Transverse colon (tissue), 4 donors: Measurements from ENCODE around the gene FOXR1. TPM values are rescaled to one million over a fixed set of nuclear protein-coding genes. Genes with fewer than 3 reads are reported as not detected.

Experiments used
- DNase-seq: peaks from one replicate; pipeline ENCODE4 v3.0.0-alpha.2; 2019
- H3K27ac ChIP-seq, 4 donors: fragments of 200-600 bp; sonication (generic); 2 replicates each; pipeline ENCODE4 v1.5.1; 2016 to 2018; ENCODE audit warnings: inconsistent platforms in 4 of 4
- H3K27me3 ChIP-seq: fragments of 200-600 bp; sonication (generic); 2 replicates; pipeline ENCODE4 v1.5.1; 2017; ENCODE audit warnings: inconsistent platforms
- H3K36me3 ChIP-seq, 4 donors: fragments of 200-600 bp; sonication (generic); 2 replicates each; pipeline ENCODE4 v1.5.1; 2017 to 2019; ENCODE audit warnings: inconsistent platforms in 4 of 4
- H3K4me1 ChIP-seq, 4 donors: fragments of 200-600 bp; sonication (generic); 2 replicates each; pipeline ENCODE4 v1.5.1; 2017 to 2020; ENCODE audit warnings: inconsistent platforms in 4 of 4
- H3K4me3 ChIP-seq, 4 donors: fragments of 200-600 bp; sonication (generic); 1 replicate in 1 of 4; 2 replicates in 3 of 4; pipeline versions ENCODE4 v1.5.1 to v1.6.1; 2017 to 2019; ENCODE audit warnings: inconsistent platforms in 4 of 4
- H3K9me3 ChIP-seq, 2 donors: fragments of 200-600 bp; sonication (generic); 2 replicates each; pipeline ENCODE4 v1.5.1; 2017 to 2019; ENCODE audit warnings: inconsistent platforms in 2 of 2
- EP300 ChIP-seq: sonication (generic); formaldehyde crosslinking; IDR thresholded peaks from one replicate; pipeline ENCODE4 v1.6.1; 2017; ENCODE audit warnings: antibody characterized with exemption, low read depth
- POLR2A ChIP-seq: fragments of 450-650 bp; IDR thresholded peaks from one replicate; pipeline ENCODE4 v1.6.1; 2016; ENCODE audit warnings: antibody characterized with exemption, mild to moderate bottlenecking, moderate library complexity
- POLR2AphosphoS5 ChIP-seq, 3 donors: sonication (generic); formaldehyde crosslinking; IDR thresholded peaks; one replicate each; pipeline ENCODE4 v1.6.1; 2016; ENCODE audit warnings: antibody characterized with exemption in 3 of 3
- WGBS, 2 donors: methylation state at CpG; one replicate each; pipeline ENCODE4 v1.1.5; 2018; ENCODE audit warnings: low coverage in 1 of 2; 5-methylcytosine and 5-hydroxymethylcytosine counted together
- in situ Hi-C, 4 donors: fragments of 200-750 bp; cut with MboI; loops; one replicate each; pipeline versions ENCODE4 v1.15.0 to v1.15.1; 2017; ENCODE audit warnings: low sequenced_read_pairs in 3 of 4, low pct_ligation_motif_present in 1 of 4, low pct_unique_long_range_greater_than_20kb in 1 of 4
- intact Hi-C: fragments of 100-400 bp; cut with DNase I; formaldehyde crosslinking; loops from one replicate; pipeline ENCODE4 v1.15.1; 2023; ENCODE audit warnings: low total_unique reads
- total RNA-seq, 4 donors: library from RNA; depleted of rRNA; stranded (reverse); fragments of >200 nt; gene quantifications; one replicate each; pipeline ENCODE4 v1.1.0, GENCODE V29; 2016
- TF ChIP-seq, protein P1 (sequence below), 5 experiments: fragments of 200-600 bp in 3 of 5; fragments of 450-650 bp in 2 of 5; sonication (generic) in 3 of 5; IDR thresholded peaks; 1 replicate in 2 of 5; 2 replicates in 3 of 5; pipeline ENCODE4 v1.5.1; 2016 to 2017; ENCODE audit warnings: antibody characterized with exemption in 5 of 5, inconsistent platforms in 3 of 5, mild to moderate bottlenecking in 2 of 5, moderate library complexity in 1 of 5

Gene FOXR1
- total RNA-seq, 4 donors from 2014 or later, result not detected

DNA sequence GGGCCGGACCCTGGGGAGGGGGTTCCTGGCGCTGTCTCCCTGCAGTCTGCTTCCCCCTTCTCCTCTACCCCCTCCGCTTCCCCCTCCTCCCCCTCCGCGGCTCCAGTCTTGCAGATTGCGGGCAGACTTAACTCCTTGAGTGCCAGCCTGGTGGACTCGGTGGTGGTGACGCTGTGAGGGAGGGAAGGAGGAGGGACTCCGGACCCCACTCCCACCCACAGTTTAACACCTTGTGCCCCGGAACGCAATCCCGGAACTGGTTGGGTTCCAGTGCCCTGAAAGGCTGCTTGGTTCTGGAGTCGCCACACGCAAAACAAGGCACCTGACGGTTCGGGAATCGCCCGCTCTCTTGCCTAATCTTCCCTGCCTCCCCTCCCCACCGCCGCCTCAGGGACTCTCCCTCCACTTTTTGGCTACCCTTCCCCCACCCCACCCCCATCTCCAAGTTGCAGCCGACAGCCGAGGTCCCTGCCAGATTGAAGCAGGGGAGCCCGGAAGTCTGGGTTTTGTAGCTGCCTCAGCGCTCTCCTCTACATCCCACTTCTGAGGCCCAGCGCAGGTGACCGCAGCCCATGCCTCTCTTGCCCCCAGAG lies 42.0 kb upstream of the FOXR1 start:
- Histone ChIP-seq H3K4me3 (peak overlapping the region; percentile 79 to 94 (median 86)), H3K27ac (peak overlapping the region; percentile 98 to 100 (median 100)), H3K36me3 (no peaks in the 10 kb centered on the region), H3K27me3 (no peaks in the 10 kb centered on the region), H3K4me1 (peaks cover 9 to 39% (median 29%) of the 10 kb centered on the region in 4 donors), H3K9me3 (no peaks in the 10 kb centered on the region)
- in situ Hi-C loops, result no loop called here
- peak; percentile 91 for DNase-seq
- peak; percentile 35 to 68 (median 65) for TF ChIP-seq POLR2AphosphoS5 (IDR thresholded peaks at IDR 0.05)
- no peak for TF ChIP-seq EP300
- peak; percentile 56 for TF ChIP-seq POLR2A
- intact Hi-C loops, result loop anchor here (1.0 to 2.0 kb wide), 2 partner anchors 23 to 138 kb away; partner anchors contain the start of gene DDX6
- 1% methylated on average over 22 of the region's 26 CpGs; no CpG with 5 or more reads in 1 of the 2 donors for WGBS, 2 donors

DNA sequence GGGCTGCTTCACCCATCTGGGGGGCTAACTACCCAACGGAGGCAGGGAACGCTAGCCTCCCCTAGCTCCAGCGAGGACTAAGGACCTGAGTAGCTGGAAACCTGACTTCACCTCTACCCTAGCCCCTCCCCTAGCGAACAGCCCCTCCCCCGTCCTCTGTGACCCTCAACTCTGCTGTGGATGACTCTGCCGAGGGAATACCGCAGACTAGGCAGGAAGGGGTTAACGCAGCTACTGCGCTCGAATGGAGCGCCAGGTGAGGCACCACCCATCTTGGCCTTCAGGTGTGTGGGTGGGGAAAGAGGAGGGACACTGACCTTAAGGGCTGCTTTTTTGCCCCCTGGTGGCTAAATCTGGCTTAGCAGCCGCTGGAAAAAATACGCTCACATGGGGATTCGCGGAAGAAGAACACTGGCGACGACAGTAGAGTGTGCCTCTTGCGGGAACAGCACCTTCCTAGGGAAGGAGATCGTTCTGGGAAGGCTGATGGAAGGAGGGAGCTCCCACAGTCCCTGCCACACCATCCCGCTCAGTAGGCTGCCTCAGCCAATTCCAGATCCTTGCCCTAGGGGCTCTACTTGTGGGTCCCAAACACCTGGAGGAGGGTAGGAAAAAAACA lies 41.4 kb upstream of the FOXR1 start:
- H3K27me3 ChIP-seq, result no peaks in the 10 kb centered on the region
- in situ Hi-C loops (no loop called here), intact Hi-C loops (no loop called here)
- WGBS, 2 donors, result 0 to 2% methylated on average over 2 to 19 of the region's 20 CpGs
- peak; percentile 42 to 74 (median 62) for TF ChIP-seq POLR2AphosphoS5 (IDR thresholded peaks at IDR 0.05)
- peak; percentile 44 for TF ChIP-seq POLR2A
- TF ChIP-seq, protein P1, sequence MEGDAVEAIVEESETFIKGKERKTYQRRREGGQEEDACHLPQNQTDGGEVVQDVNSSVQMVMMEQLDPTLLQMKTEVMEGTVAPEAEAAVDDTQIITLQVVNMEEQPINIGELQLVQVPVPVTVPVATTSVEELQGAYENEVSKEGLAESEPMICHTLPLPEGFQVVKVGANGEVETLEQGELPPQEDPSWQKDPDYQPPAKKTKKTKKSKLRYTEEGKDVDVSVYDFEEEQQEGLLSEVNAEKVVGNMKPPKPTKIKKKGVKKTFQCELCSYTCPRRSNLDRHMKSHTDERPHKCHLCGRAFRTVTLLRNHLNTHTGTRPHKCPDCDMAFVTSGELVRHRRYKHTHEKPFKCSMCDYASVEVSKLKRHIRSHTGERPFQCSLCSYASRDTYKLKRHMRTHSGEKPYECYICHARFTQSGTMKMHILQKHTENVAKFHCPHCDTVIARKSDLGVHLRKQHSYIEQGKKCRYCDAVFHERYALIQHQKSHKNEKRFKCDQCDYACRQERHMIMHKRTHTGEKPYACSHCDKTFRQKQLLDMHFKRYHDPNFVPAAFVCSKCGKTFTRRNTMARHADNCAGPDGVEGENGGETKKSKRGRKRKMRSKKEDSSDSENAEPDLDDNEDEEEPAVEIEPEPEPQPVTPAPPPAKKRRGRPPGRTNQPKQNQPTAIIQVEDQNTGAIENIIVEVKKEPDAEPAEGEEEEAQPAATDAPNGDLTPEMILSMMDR (IDR thresholded peaks at IDR 0.05), result peak; percentile 95 to 100 (median 98)
- peak; percentile 54 for TF ChIP-seq EP300
- H3K4me3 ChIP-seq, result peak overlapping the region; percentile 79 to 94 (median 86)
- peak; percentile 96 for DNase-seq
- no peaks in the 10 kb centered on the region for H3K36me3 ChIP-seq
- peaks cover 9 to 39% (median 29%) of the 10 kb centered on the region in 4 donors for H3K4me1 ChIP-seq
- H3K27ac ChIP-seq, result peak overlapping the region; percentile 98 to 100 (median 100)
- H3K9me3 ChIP-seq, result no peaks in the 10 kb centered on the region

DNA sequence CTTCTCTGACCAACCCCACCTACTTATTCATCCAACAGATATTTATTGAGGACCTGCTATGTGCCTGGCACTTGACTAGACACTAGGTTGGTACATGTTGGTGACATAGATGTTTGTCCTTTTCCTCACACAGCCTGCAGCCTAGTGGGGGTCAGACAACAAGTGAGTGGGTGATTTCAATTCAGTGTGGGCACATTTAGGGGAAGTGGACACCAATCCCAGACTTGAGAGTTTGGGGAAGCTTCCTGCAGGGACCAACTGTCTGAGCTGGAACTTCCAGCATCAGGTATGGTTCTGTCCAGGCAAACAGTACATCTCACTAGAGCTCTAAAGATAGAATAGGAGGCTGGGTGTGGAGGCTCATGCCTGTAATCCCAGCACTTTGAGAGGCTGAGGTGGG lies 40.0 kb upstream of the FOXR1 start:
- intact Hi-C loops, result no loop called here
- peaks cover 9 to 32% (median 22%) of the 10 kb centered on the region in 4 donors for H3K4me1 ChIP-seq
- H3K36me3 ChIP-seq, result no peaks in the 10 kb centered on the region
- no peaks in the 10 kb centered on the region for H3K9me3 ChIP-seq
- TF ChIP-seq EP300 (no peak), POLR2A (no peak), POLR2AphosphoS5 (IDR thresholded peaks at IDR 0.05) (no peak)
- TF ChIP-seq, protein P1 (IDR thresholded peaks at IDR 0.05), result no peak
- H3K27me3 ChIP-seq, result no peaks in the 10 kb centered on the region
- H3K4me3 ChIP-seq, result no peak overlapping the region
- in situ Hi-C loops, result no loop called here
- H3K27ac ChIP-seq, result no peak overlapping the region
- no peak for DNase-seq

DNA sequence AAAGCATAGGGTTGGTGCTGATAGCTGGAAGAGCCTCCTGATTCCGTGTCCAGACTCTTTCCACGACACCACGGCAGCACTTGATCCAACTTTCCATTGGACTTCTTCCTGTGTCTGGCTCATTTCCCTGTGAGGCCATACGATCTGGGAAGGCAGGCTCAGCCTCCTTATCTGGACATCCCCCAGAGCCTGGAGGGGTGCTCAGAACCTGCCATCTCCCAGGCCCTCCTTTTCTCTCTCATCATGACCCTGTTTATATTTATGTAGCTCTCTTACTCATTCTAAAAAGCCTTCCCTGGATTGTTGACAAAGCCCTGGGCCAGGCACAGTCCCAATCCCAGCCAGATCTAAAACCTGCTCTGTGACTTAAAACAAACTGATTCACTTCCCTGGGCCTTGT lies 38.1 kb upstream of the FOXR1 start:
- peak overlapping the region; percentile 19 to 61 (median 56) for H3K27ac ChIP-seq
- H3K36me3 ChIP-seq, result no peaks in the 10 kb centered on the region
- no peaks in the 10 kb centered on the region for H3K9me3 ChIP-seq
- no peak overlapping the region for H3K4me3 ChIP-seq
- in situ Hi-C loops (no loop called here), intact Hi-C loops (no loop called here)
- peaks cover 11% of the 10 kb centered on the region for H3K27me3 ChIP-seq
- peaks cover 4 to 20% (median 11%) of the 10 kb centered on the region in 4 donors for H3K4me1 ChIP-seq
- no peak for TF ChIP-seq POLR2A
- no peak for TF ChIP-seq POLR2AphosphoS5 (IDR thresholded peaks at IDR 0.05)
- TF ChIP-seq EP300, result no peak
- TF ChIP-seq, protein P1 (IDR thresholded peaks at IDR 0.05), result no peak
- WGBS, 2 donors, result 31 to 40% methylated on average over 1 to 4 of the region's 4 CpGs
- DNase-seq, result no peak
